Fibroblast of lung (primary cell): ENCODE data around the gene IKZF3. TPM values are rescaled to one million over a fixed set of nuclear protein-coding genes. Genes with fewer than 3 reads are reported as not detected.

ENCODE experiments used
- DNase-seq, 2 donors: peaks; one replicate each; pipeline versions ENCODE4 v3.0.0 to v3.0.0-alpha.2; 2010; ENCODE audit warnings: low read depth in 2 of 2
- H2AFZ ChIP-seq: 2 replicates; pipeline ENCODE4 v1.5.1; 2012; ENCODE audit warnings: low read length, control low read depth, inconsistent platforms
- H3K27ac ChIP-seq: 2 replicates; pipeline ENCODE4 v1.5.1; 2011; ENCODE audit warnings: low read length, control low read depth; ENCODE audit not compliant: insufficient read depth
- H3K27me3 ChIP-seq: 2 replicates; pipeline ENCODE4 v1.5.1; 2011; ENCODE audit warnings: mild to moderate bottlenecking, low read length; ENCODE audit not compliant: control insufficient read depth, insufficient read depth
- H3K36me3 ChIP-seq: 2 replicates; pipeline ENCODE4 v1.5.1; 2011; ENCODE audit warnings: low read length; ENCODE audit not compliant: control insufficient read depth, insufficient read depth
- H3K4me1 ChIP-seq: 2 replicates; pipeline ENCODE4 v1.5.1; 2011; ENCODE audit warnings: low read length; ENCODE audit not compliant: control insufficient read depth, insufficient read depth; ENCODE audit errors: extremely low read depth
- H3K4me2 ChIP-seq: 2 replicates; pipeline ENCODE4 v1.5.1; 2011; ENCODE audit warnings: low read length, control low read depth; ENCODE audit not compliant: insufficient read depth; ENCODE audit errors: extremely low read depth
- H3K4me3 ChIP-seq, 4 experiments: fragments of 200-600 bp in 1 of 4; sonication (generic) in 1 of 4; replicated peaks in 1 of 4; 2 replicates each; pipeline ENCODE4 v1.5.1; 2011 to 2016; ENCODE audit warnings: low read length in 4 of 4, low read depth in 3 of 4, mild to moderate bottlenecking in 3 of 4, control low read depth in 2 of 4, inconsistent platforms in 1 of 4, mixed read lengths in 1 of 4; ENCODE audit not compliant: insufficient read depth in 1 of 4; ENCODE audit errors: control extremely low read depth in 1 of 4
- H3K79me2 ChIP-seq: 2 replicates; pipeline ENCODE4 v1.5.1; 2012; ENCODE audit warnings: mild to moderate bottlenecking, low read length, inconsistent platforms; ENCODE audit not compliant: control insufficient read depth, insufficient read depth
- H3K9ac ChIP-seq: 2 replicates; pipeline ENCODE4 v1.5.1; 2011; ENCODE audit warnings: mild to moderate bottlenecking, low read length, control low read depth; ENCODE audit not compliant: insufficient read depth
- H3K9me3 ChIP-seq: 2 replicates; pipeline ENCODE4 v1.5.1; 2012; ENCODE audit warnings: low read depth, low read length; ENCODE audit not compliant: control insufficient read depth, insufficient read depth
- H4K20me1 ChIP-seq: 2 replicates; pipeline ENCODE4 v1.5.1; 2011; ENCODE audit warnings: low read length; ENCODE audit not compliant: control insufficient read depth, insufficient read depth; ENCODE audit errors: extremely low read depth
- EZH2 ChIP-seq: IDR thresholded peaks from 2 replicates; pipeline ENCODE4 v1.5.1; 2012; ENCODE audit warnings: low read length, control low read depth, mild to moderate bottlenecking; ENCODE audit errors: missing control alignments
- polyA plus RNA-seq, 2 donors: library from polyadenylated mRNA; depleted of rRNA in 1 of 2; stranded (reverse) in 1 of 2; unstranded in 1 of 2; fragments of >200 nt; gene quantifications; 2 replicates each; pipeline ENCODE4 v1.2.1, GENCODE V29; 2011 to 2012; ENCODE audit warnings: missing spikeins in 1 of 2
- total RNA-seq: library from RNA; depleted of rRNA; stranded (reverse); fragments of >200 nt; gene quantifications from 2 replicates; pipeline ENCODE4 v1.2.1, GENCODE V29; 2014
- TF ChIP-seq, protein P1 (sequence below), 2 donors: IDR thresholded peaks in 1 of 2; conservative IDR thresholded peaks in 1 of 2; 1 replicate in 1 of 2; 2 replicates in 1 of 2; pipeline ENCODE4 v1.5.1; 2011 to 2012; ENCODE audit warnings: low read length in 2 of 2, control low read depth in 1 of 2, inconsistent platforms in 1 of 2, low read depth in 1 of 2, mild to moderate bottlenecking in 1 of 2

The IKZF3 gene
- total and polyA plus RNA-seq, 2 donors (not counting 1 experiment from before 2014, with no cell fraction given) = not detected

DNA sequence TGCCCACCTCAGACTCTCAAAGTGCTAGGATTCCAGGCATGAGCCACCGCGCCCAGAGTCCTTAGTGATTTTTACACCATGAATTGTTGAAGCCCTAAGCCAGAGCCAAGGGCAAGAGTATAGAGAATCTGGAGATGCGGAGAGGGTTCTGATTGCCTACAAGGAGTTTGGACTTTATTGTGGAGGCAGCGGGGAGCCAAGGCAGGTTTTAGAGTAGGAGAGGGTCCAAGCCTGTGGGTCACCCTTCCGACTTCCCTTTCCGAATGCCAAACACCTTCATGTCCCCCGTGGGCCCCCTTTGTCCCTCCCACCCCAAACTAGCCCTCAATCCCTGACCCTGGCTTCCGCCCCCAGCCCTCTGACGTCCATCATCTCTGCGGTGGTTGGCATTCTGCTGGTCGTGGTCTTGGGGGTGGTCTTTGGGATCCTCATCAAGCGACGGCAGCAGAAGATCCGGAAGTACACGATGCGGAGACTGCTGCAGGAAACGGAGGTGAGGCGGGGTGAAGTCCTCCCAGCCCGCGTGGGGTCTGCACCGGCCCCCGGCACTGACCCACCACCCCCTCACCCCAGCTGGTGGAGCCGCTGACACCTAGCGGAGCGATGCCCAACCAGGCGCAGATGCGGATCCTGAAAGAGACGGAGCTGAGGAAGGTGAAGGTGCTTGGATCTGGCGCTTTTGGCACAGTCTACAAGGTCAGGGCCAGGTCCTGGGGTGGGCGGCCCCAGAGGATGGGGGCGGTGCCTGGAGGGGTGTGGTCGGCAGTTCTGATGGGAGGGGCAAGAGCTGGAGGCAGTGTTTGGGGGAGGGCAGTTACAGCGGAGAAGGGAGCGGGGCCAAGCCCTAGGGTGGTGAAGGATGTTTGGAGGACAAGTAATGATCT lies 140.9 kb downstream of the IKZF3 start:
- DNase-seq = no peak
- TF ChIP-seq, protein P1, sequence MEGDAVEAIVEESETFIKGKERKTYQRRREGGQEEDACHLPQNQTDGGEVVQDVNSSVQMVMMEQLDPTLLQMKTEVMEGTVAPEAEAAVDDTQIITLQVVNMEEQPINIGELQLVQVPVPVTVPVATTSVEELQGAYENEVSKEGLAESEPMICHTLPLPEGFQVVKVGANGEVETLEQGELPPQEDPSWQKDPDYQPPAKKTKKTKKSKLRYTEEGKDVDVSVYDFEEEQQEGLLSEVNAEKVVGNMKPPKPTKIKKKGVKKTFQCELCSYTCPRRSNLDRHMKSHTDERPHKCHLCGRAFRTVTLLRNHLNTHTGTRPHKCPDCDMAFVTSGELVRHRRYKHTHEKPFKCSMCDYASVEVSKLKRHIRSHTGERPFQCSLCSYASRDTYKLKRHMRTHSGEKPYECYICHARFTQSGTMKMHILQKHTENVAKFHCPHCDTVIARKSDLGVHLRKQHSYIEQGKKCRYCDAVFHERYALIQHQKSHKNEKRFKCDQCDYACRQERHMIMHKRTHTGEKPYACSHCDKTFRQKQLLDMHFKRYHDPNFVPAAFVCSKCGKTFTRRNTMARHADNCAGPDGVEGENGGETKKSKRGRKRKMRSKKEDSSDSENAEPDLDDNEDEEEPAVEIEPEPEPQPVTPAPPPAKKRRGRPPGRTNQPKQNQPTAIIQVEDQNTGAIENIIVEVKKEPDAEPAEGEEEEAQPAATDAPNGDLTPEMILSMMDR (conservative IDR thresholded peaks at IDR 0.05 in 1 of 2, IDR thresholded peaks at IDR 0.05 in 1 of 2; ENCODE audit: low read depth in 1 of 2, low read length in 2 of 2) = no peak
- TF ChIP-seq EZH2 = no peak
- Histone ChIP-seq H3K9ac (no peak overlapping the region), H3K79me2 (no peaks in the 10 kb centered on the region), H4K20me1 (no peaks in the 10 kb centered on the region), H3K4me2 (no peak overlapping the region), H3K4me1 (no peaks in the 10 kb centered on the region), H3K36me3 (peaks cover 16% of the 10 kb centered on the region), H3K27ac (no peak overlapping the region), H3K4me3 (no peak overlapping the region), H3K9me3 (no peaks in the 10 kb centered on the region), H2AFZ (no peak overlapping the region), H3K27me3 (no peaks in the 10 kb centered on the region)

DNA sequence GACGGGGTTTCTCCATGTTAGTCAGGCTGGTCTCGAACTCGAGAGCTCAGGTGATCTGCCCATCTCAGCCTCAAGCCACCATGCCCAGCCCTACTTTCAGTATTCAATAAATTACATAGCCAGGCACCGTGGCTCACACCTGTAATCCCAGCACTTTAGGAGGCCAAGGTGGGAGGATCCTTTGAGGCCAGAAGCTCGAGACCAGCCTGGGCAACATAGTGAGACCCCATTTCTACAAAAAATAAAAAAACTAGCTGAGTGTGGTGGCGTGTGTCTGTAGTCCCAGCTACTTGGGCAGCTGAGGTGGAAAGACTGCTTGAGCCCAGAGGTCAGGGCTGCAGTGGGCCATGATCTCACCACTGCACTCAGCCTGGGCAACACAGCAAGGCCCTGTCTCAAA lies 142.0 kb downstream of the IKZF3 start:
- H3K4me1 ChIP-seq = no peaks in the 10 kb centered on the region
- H3K4me2 ChIP-seq = no peak overlapping the region
- H2AFZ ChIP-seq = no peak overlapping the region
- H3K4me3 ChIP-seq = no peak overlapping the region
- DNase-seq = no peak
- H3K27me3 ChIP-seq = no peaks in the 10 kb centered on the region
- H3K27ac ChIP-seq = no peak overlapping the region
- no peak for TF ChIP-seq EZH2
- TF ChIP-seq, protein P1 (conservative IDR thresholded peaks at IDR 0.05 in 1 of 2, IDR thresholded peaks at IDR 0.05 in 1 of 2; ENCODE audit: low read depth in 1 of 2, low read length in 2 of 2) = no peak
- H3K36me3 ChIP-seq = peaks cover 13% of the 10 kb centered on the region
- H4K20me1 ChIP-seq = no peaks in the 10 kb centered on the region
- H3K79me2 ChIP-seq = no peaks in the 10 kb centered on the region
- H3K9me3 ChIP-seq = no peaks in the 10 kb centered on the region
- H3K9ac ChIP-seq = no peak overlapping the region

DNA sequence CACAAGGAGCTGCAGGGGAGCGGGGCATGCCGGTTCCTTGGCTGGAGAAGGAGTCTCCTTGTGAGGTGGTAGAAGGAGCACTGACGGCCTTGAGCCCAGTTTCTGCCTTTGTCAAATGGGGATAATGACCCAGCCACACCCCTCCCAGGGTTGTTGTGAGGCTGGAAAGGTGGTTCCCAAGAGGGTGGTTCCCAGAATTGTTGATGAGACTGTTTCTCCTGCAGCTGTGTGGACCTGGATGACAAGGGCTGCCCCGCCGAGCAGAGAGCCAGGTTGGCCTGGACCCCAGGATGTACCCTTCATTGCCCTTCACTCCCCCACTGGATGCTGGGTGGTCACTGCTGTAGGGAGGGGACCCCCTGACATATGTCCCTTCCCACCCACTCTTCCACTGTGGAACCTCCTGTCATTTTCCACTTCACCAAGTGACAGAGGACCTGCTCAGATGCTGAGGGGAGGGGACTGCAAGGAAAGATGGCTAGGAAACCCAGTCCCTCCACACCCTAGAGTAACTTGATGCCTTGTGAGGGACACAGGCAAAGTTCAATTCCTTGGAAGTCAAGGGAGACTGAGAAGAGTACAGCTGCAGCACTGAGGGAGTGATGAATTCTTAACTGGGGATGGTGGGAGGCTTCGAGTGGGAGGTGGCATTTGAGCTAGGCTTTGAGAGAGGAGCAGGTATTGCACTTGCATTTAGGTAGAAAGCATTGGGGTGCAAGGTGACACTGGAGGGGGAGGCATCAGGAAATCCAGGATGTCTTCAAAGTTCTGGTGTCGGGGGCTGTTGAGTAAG lies 144.4 kb downstream of the IKZF3 start:
- Histone ChIP-seq H3K27ac (no peak overlapping the region), H3K9ac (no peak overlapping the region), H3K79me2 (no peaks in the 10 kb centered on the region), H3K4me3 (no peak overlapping the region), H2AFZ (no peak overlapping the region), H3K4me1 (no peaks in the 10 kb centered on the region), H3K36me3 (peaks cover 12% of the 10 kb centered on the region), H3K4me2 (no peak overlapping the region), H3K27me3 (no peaks in the 10 kb centered on the region), H3K9me3 (no peaks in the 10 kb centered on the region), H4K20me1 (no peaks in the 10 kb centered on the region)
- no peak for DNase-seq
- TF ChIP-seq, protein P1 (conservative IDR thresholded peaks at IDR 0.05 in 1 of 2, IDR thresholded peaks at IDR 0.05 in 1 of 2; ENCODE audit: low read depth in 1 of 2, low read length in 2 of 2) = no peak
- no peak for TF ChIP-seq EZH2
